ENCODE results near the gene ZFP36L1. TPM values are rescaled to one million over a fixed set of nuclear protein-coding genes. Genes with fewer than 3 reads are reported as not detected.

The ZFP36L1 gene
- total RNA-seq, 4 donors from 2014 or later, result 78.8 to 321 (median 195) TPM

DNA sequence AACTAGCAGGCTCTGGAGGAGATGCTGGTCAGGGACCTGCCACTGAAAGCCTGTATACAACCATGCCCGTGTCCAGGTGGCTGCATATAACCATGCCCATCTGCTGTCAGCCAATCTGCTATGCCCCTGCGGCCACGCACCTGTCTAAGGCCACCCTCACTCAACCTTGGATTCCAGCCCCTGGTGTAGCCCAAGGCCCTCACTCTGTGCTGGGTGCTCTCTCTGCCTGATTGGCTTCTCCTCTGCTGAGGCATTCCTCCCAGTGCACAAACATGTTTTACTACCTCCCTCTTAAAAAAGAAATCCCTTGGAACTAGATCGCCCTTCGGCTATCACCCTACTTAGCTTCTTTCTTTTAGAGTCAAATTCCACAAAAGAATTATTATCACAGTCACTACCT lies 45.5 kb downstream of the ZFP36L1 start:
- Histone ChIP-seq H3K4me1 (no peaks in the 10 kb centered on the region), H3K27ac (no peak overlapping the region), H3K4me3 (no peak overlapping the region), H3K36me3 (no peaks in the 10 kb centered on the region), H3K27me3 (no peaks in the 10 kb centered on the region), H3K9me3 (no peaks in the 10 kb centered on the region)
- no peak for DNase-seq
- TF ChIP-seq POLR2A (IDR thresholded peaks at IDR 0.05), result no peak
- TF ChIP-seq, protein P1, sequence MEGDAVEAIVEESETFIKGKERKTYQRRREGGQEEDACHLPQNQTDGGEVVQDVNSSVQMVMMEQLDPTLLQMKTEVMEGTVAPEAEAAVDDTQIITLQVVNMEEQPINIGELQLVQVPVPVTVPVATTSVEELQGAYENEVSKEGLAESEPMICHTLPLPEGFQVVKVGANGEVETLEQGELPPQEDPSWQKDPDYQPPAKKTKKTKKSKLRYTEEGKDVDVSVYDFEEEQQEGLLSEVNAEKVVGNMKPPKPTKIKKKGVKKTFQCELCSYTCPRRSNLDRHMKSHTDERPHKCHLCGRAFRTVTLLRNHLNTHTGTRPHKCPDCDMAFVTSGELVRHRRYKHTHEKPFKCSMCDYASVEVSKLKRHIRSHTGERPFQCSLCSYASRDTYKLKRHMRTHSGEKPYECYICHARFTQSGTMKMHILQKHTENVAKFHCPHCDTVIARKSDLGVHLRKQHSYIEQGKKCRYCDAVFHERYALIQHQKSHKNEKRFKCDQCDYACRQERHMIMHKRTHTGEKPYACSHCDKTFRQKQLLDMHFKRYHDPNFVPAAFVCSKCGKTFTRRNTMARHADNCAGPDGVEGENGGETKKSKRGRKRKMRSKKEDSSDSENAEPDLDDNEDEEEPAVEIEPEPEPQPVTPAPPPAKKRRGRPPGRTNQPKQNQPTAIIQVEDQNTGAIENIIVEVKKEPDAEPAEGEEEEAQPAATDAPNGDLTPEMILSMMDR (IDR thresholded peaks at IDR 0.05), result no peak

DNA sequence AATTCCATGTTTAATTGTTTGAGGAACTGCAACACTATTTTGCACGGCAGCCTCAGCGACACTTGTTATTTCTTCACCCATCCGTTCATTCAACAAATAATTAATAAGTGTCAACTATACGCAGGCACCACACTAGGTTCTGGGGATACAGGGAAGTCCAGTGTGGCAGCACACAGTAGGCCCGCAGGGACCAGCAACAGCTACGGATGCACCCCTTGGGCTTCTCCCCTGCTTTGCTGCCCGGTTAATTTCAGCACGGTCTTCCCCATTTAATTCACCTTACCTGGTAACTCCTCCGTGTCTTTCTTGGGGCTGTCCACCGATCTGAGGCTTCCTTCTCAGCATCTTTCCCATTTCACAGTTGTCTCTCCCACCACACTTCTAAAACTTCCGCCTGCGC lies 48.3 kb downstream of the ZFP36L1 start:
- no peak for TF ChIP-seq POLR2A (IDR thresholded peaks at IDR 0.05)
- TF ChIP-seq, protein P1 (IDR thresholded peaks at IDR 0.05), result no peak
- no peaks in the 10 kb centered on the region for H3K27me3 ChIP-seq
- H3K27ac ChIP-seq, result no peak overlapping the region
- DNase-seq, result no peak
- no peaks in the 10 kb centered on the region for H3K9me3 ChIP-seq
- no peak overlapping the region for H3K4me3 ChIP-seq
- no peaks in the 10 kb centered on the region for H3K36me3 ChIP-seq
- no peaks in the 10 kb centered on the region for H3K4me1 ChIP-seq

DNA sequence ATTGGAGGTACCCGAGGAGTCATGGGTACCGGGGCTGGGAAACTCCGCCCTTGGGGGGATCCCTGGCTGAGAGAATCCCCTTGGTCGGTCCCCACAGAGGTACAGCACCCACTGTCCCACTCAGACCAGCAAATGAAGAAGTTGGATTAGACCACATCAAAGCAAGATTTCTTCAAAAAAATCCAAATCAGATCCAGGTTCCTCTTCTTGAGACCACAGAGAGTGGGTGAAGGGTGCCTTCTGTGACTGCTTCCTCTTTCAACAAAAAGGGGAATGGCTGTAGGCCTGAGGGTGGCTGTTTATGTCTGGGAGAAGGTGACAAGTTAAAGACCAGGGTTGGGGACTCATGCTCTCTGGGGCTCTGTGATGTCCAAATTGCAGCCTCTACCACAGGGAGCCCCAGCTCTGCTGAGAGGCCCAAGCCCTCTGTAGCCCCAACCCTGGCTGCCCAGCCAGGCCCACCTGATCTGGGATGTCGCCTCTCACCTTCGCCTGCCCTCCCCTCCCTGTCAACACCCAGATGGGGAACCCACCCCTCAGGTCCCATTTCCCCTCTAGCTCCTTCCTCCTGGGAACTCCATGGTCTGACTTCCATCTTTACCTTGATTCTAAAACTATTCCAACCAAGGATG lies 50.9 kb downstream of the ZFP36L1 start:
- Histone ChIP-seq H3K27me3 (no peaks in the 10 kb centered on the region), H3K4me3 (no peak overlapping the region), H3K36me3 (no peaks in the 10 kb centered on the region), H3K27ac (peak overlapping the region in 1 of 4 donors; percentile 7), H3K9me3 (no peaks in the 10 kb centered on the region), H3K4me1 (no peaks in the 10 kb centered on the region)
- DNase-seq, result peak in 2 of 3 donors; percentile 68 to 71
- TF ChIP-seq, protein P1 (IDR thresholded peaks at IDR 0.05), result no peak
- TF ChIP-seq POLR2A (IDR thresholded peaks at IDR 0.05), result no peak

DNA sequence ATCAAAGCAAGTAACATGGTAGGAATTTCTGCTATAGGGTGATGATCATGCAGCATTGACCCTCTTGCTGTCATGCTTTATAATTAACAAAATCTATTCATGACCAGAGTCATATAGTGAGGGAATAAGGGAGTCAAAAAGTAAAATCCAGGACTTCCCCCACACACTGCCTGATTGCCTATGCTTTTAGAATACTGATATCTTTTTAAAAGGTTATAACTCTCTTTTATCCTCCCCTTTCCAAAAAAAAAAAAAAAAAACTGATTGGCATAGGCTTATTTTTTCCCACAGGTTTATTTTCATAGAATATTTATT lies 51.4 kb downstream of the ZFP36L1 start:
- H3K4me3 ChIP-seq, result no peak overlapping the region
- TF ChIP-seq, protein P1 (IDR thresholded peaks at IDR 0.05), result no peak
- TF ChIP-seq POLR2A (IDR thresholded peaks at IDR 0.05), result no peak
- DNase-seq, result no peak
- peaks cover 0 to 2% (median 0%) of the 10 kb centered on the region in 4 donors for H3K4me1 ChIP-seq
- no peak overlapping the region for H3K27ac ChIP-seq
- H3K36me3 ChIP-seq, result no peaks in the 10 kb centered on the region
- H3K9me3 ChIP-seq, result no peaks in the 10 kb centered on the region
- no peaks in the 10 kb centered on the region for H3K27me3 ChIP-seq

DNA sequence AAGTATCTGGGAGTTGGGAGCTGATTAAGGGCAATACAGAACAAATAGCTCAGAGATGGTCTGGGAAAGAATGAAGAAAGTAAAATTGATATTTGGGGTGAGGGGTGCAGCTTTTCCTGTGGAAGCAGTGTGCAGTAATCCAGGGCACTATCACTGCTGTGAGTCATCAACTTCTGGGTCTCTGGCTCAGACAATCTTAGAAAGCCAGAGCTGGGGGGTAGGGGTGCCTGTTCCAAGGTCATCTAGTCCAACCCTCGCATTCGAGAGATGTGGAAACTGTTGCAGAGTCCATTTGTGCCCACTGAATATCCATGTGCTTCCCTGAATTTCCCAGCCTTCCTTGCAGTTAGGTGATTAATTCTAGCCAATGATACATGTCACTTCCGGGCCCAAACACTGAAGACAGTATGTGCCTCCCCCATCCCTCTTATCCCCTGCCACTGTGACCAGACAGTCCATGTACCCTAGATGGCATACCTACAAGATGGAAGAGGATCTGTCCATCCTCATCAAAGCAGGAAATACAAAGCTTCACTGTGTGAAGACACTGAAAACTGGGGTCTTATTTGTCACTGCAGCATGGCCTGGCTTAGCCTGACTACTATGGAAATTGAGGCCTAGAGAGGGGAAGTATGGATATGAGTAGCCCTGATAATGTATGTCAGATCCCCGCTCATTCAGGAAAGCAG lies 51.9 kb downstream of the ZFP36L1 start:
- no peaks in the 10 kb centered on the region for H3K9me3 ChIP-seq
- H3K36me3 ChIP-seq, result no peaks in the 10 kb centered on the region
- H3K27me3 ChIP-seq, result no peaks in the 10 kb centered on the region
- no peak for DNase-seq
- H3K4me3 ChIP-seq, result no peak overlapping the region
- H3K4me1 ChIP-seq, result peaks cover 0 to 7% (median 0%) of the 10 kb centered on the region in 4 donors
- TF ChIP-seq POLR2A (IDR thresholded peaks at IDR 0.05), result no peak
- TF ChIP-seq, protein P1 (IDR thresholded peaks at IDR 0.05), result no peak
- no peak overlapping the region for H3K27ac ChIP-seq

All from Peyer's patch (tissue), 4 donors.